ENCODE measurements around the gene IGSF21. TPM values are rescaled to one million over a fixed set of nuclear protein-coding genes. Genes with fewer than 3 reads are reported as not detected.

IGSF21 gene
- polyA plus RNA-seq, 3 donors: not detected

GRCh38 chr1:18313523-18313922, 205.9 kb downstream of the IGSF21 start:
- Histone ChIP-seq H3K4me3 (replicated peaks in 1 of 3; ENCODE audit: low read depth in 2 of 3, low read length in 3 of 3) (no peak overlapping the region), H3K9me3 (replicated peaks in 1 of 2; ENCODE audit: control insufficient read depth in 1 of 2, insufficient read depth in 1 of 2, low read length in 2 of 2) (no peaks in the 10 kb centered on the region), H3K27me3 (ENCODE audit: control insufficient read depth in 2 of 2, insufficient read depth in 2 of 2, low read length in 2 of 2) (no peaks in the 10 kb centered on the region), H2AFZ (ENCODE audit: insufficient read depth, low read depth, low read length, poor library complexity, severe bottlenecking) (no peak overlapping the region), H3K4me1 (ENCODE audit: control insufficient read depth in 1 of 2, insufficient read depth in 2 of 2, low read length in 2 of 2) (no peaks in the 10 kb centered on the region), H4K20me1 (ENCODE audit: insufficient read depth, low read length) (no peaks in the 10 kb centered on the region), H3K27ac (ENCODE audit: low read depth in 1 of 2, low read length in 2 of 2) (no peak overlapping the region), H3K4me2 (replicated peaks; ENCODE audit: extremely low read depth, low read length, poor library complexity, severe bottlenecking) (no peak overlapping the region), H3K36me3 (replicated peaks in 1 of 2; ENCODE audit: control insufficient read depth in 1 of 2, insufficient read depth in 2 of 2, low read length in 2 of 2) (no peaks in the 10 kb centered on the region), H3K79me2 (ENCODE audit: insufficient read depth, low read length) (no peaks in the 10 kb centered on the region), H3K9ac (ENCODE audit: insufficient read depth, low read length, poor library complexity, severe bottlenecking) (no peak overlapping the region)
- peaks cover 0 to 5% (median 0%) of the 10 kb centered on the region in 7 donors for H3K9me3 Mint-ChIP-seq
- H3K27ac Mint-ChIP-seq: no peak overlapping the region
- no peaks in the 10 kb centered on the region for H3K4me1 Mint-ChIP-seq
- intact Hi-C loops (cut with micrococcal nuclease): no loop called here
- WGBS (ENCODE audit: insufficient coverage): 88% methylated on average over 2 of the region's 2 CpGs
- no peak overlapping the region for H3K4me3 Mint-ChIP-seq
- H3K27me3 Mint-ChIP-seq (ENCODE audit: low read depth in 3 of 3): peaks cover 0 to 6% (median 5%) of the 10 kb centered on the region in 3 donors
- TF ChIP-seq CTCF (IDR thresholded peaks at IDR 0.05): no peak
- DNase-seq: no peak
- no peaks in the 10 kb centered on the region for H3K36me3 Mint-ChIP-seq

- H2AFZ ChIP-seq (ENCODE audit: insufficient read depth, low read depth, low read length, poor library complexity, severe bottlenecking): no peak overlapping the region
- no peak overlapping the region for H3K27ac Mint-ChIP-seq
These were observed 206.8 kb downstream of the IGSF21 start for GRCh38 chr1:18314399-18314798.

More at GRCh38 chr1:18314399-18314798, 206.8 kb downstream of the IGSF21 start:
- no peak overlapping the region for H3K4me3 ChIP-seq (replicated peaks in 1 of 3; ENCODE audit: low read depth in 2 of 3, low read length in 3 of 3)
- no peak for DNase-seq
- H4K20me1 ChIP-seq (ENCODE audit: insufficient read depth, low read length): no peaks in the 10 kb centered on the region
- no peaks in the 10 kb centered on the region for H3K79me2 ChIP-seq (ENCODE audit: insufficient read depth, low read length)
- H3K27me3 ChIP-seq (ENCODE audit: control insufficient read depth in 2 of 2, insufficient read depth in 2 of 2, low read length in 2 of 2): no peaks in the 10 kb centered on the region
- H3K9me3 ChIP-seq (replicated peaks in 1 of 2; ENCODE audit: control insufficient read depth in 1 of 2, insufficient read depth in 1 of 2, low read length in 2 of 2): no peaks in the 10 kb centered on the region
- Mint-ChIP-seq H3K36me3 (no peaks in the 10 kb centered on the region), H3K9me3 (peaks cover 0 to 5% (median 0%) of the 10 kb centered on the region in 7 donors), H3K27me3 (ENCODE audit: low read depth in 3 of 3) (peaks cover 0 to 6% (median 5%) of the 10 kb centered on the region in 3 donors), H3K4me3 (no peak overlapping the region), H3K4me1 (no peaks in the 10 kb centered on the region)
- H3K36me3 ChIP-seq (replicated peaks in 1 of 2; ENCODE audit: control insufficient read depth in 1 of 2, insufficient read depth in 2 of 2, low read length in 2 of 2): no peaks in the 10 kb centered on the region
- no peak overlapping the region for H3K4me2 ChIP-seq (replicated peaks; ENCODE audit: extremely low read depth, low read length, poor library complexity, severe bottlenecking)
- intact Hi-C loops (cut with micrococcal nuclease): no loop called here
- H3K27ac ChIP-seq (ENCODE audit: low read depth in 1 of 2, low read length in 2 of 2): no peak overlapping the region
- H3K9ac ChIP-seq (ENCODE audit: insufficient read depth, low read length, poor library complexity, severe bottlenecking): no peak overlapping the region
- H3K4me1 ChIP-seq (ENCODE audit: control insufficient read depth in 1 of 2, insufficient read depth in 2 of 2, low read length in 2 of 2): no peaks in the 10 kb centered on the region
- 100% methylated on average over 2 of the region's 9 CpGs for WGBS (ENCODE audit: insufficient coverage)
- TF ChIP-seq CTCF (IDR thresholded peaks at IDR 0.05): no peak
